Left ventricle myocardium inferior (tissue), 1 donor: Measurements from ENCODE around the gene SERPINH1. TPM values are rescaled to one million over a fixed set of nuclear protein-coding genes. Genes with fewer than 3 reads are reported as not detected.

Experiments
- DNase-seq: peaks from one replicate; pipeline ENCODE4 v3.0.0-alpha.2; 2020
- H3K27ac ChIP-seq: fragments of 200-600 bp; replicated peaks from 2 replicates; pipeline ENCODE4 v1.8.0; 2021
- H3K27me3 ChIP-seq: fragments of 200-600 bp; 2 replicates; pipeline ENCODE4 v1.8.0; 2021; ENCODE audit warnings: low read depth
- H3K36me3 ChIP-seq: fragments of 200-600 bp; 2 replicates; pipeline ENCODE4 v1.8.0; 2021
- H3K4me1 ChIP-seq: fragments of 200-600 bp; 2 replicates; pipeline ENCODE4 v1.8.0; 2021
- H3K4me3 ChIP-seq: fragments of 200-600 bp; 2 replicates; pipeline ENCODE4 v1.8.0; 2021; ENCODE audit warnings: mild to moderate bottlenecking, moderate library complexity
- H3K9me3 ChIP-seq: fragments of 200-600 bp; replicated peaks from 2 replicates; pipeline ENCODE4 v1.8.0; 2021
- intact Hi-C: fragments of 100-400 bp; cut with micrococcal nuclease; formaldehyde crosslinking; loops from one replicate; pipeline ENCODE4 v1.11.0; 2022
- total RNA-seq: library from RNA; stranded (reverse); fragmentation: NEBNext Ultra II Directional; extraction: Animal tissue kit (Norgen Biotek cat#: 25700); gene quantifications from one replicate; pipeline ENCODE4 v1.2.1, GENCODE V29; 2021
- TF ChIP-seq, protein P1 (sequence below): fragments of 200-600 bp; IDR thresholded peaks from 2 replicates; pipeline ENCODE4 v1.8.0; 2021; ENCODE audit warnings: antibody characterized with exemption, mild to moderate bottlenecking, borderline replicate concordance
- donor health status: DM: no; HTN: yes; CAD: no; lungs with severe emphysema.

The SERPINH1 gene
- total RNA-seq, 1 donor from 2014 or later: 57.6 TPM

DNA sequence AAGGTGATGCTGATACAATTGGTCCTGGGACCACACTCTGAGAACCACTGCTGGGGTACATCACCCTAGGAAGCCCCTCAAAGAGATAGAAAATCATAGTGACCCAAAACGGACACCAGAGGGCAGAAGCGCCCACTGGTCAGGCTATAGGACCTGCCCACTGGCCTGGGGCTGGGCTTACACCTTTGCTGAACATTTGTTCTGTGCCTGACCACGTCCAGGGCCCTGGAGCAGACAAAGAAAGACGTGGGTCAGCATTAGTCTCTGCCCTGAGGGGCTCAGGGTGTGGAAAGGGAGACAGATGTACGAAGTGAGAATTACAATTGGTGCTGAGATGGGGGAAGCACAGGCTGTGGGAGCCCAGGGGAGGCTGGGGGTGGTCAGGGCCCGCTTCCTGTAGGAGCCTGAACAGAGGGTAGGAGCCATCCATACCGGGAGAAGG lies 14.4 kb upstream of the SERPINH1 start:
- Histone ChIP-seq H3K4me1 (peaks cover 6% of the 10 kb centered on the region), H3K9me3 (no peaks in the 10 kb centered on the region), H3K4me3 (no peak overlapping the region), H3K27ac (no peak overlapping the region), H3K27me3 (no peaks in the 10 kb centered on the region), H3K36me3 (no peaks in the 10 kb centered on the region)
- TF ChIP-seq, protein P1, sequence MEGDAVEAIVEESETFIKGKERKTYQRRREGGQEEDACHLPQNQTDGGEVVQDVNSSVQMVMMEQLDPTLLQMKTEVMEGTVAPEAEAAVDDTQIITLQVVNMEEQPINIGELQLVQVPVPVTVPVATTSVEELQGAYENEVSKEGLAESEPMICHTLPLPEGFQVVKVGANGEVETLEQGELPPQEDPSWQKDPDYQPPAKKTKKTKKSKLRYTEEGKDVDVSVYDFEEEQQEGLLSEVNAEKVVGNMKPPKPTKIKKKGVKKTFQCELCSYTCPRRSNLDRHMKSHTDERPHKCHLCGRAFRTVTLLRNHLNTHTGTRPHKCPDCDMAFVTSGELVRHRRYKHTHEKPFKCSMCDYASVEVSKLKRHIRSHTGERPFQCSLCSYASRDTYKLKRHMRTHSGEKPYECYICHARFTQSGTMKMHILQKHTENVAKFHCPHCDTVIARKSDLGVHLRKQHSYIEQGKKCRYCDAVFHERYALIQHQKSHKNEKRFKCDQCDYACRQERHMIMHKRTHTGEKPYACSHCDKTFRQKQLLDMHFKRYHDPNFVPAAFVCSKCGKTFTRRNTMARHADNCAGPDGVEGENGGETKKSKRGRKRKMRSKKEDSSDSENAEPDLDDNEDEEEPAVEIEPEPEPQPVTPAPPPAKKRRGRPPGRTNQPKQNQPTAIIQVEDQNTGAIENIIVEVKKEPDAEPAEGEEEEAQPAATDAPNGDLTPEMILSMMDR: peak; percentile 91
- intact Hi-C loops: no loop called here
- DNase-seq: peak; percentile 61

GRCh38 chr11:75548595-75549272 lies 13.3 kb upstream of the SERPINH1 start:
- H3K27ac ChIP-seq: no peak overlapping the region
- H3K4me1 ChIP-seq: peaks cover 13% of the 10 kb centered on the region
- TF ChIP-seq, protein P1: no peak
- no peak for DNase-seq
- H3K27me3 ChIP-seq: no peaks in the 10 kb centered on the region
- no peaks in the 10 kb centered on the region for H3K36me3 ChIP-seq
- no peak overlapping the region for H3K4me3 ChIP-seq
- no peaks in the 10 kb centered on the region for H3K9me3 ChIP-seq
- intact Hi-C loops: no loop called here

GRCh38 chr11:75549370-75549958 lies 12.6 kb upstream of the SERPINH1 start:
- Histone ChIP-seq H3K36me3 (no peaks in the 10 kb centered on the region), H3K4me3 (no peak overlapping the region), H3K9me3 (no peaks in the 10 kb centered on the region), H3K27ac (no peak overlapping the region), H3K4me1 (peaks cover 21% of the 10 kb centered on the region), H3K27me3 (no peaks in the 10 kb centered on the region)
- TF ChIP-seq, protein P1: no peak
- no peak for DNase-seq
- intact Hi-C loops: no loop called here

DNA sequence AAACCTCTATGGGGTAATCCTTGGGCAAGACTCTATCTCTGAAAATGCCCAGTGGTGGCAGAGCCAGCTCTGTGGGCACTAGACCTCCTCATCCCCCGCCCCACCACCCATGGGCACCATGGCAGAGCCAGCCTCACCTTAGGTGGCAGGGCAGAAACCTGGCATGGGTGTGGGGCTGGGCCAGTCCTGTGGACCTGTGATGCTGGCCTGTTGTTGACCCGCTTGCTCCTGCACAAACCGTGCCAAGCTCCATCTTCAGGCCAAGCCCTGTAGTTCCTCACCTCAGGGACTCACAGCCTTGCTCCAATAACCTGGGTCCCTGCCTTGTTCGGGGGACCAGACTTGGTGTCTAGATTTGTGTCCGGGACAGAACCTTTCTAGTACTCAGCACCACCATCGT lies 8.9 kb upstream of the SERPINH1 start:
- TF ChIP-seq, protein P1: no peak
- peak overlapping the region; percentile 100 for H3K27ac ChIP-seq
- H3K36me3 ChIP-seq: no peaks in the 10 kb centered on the region
- no peak overlapping the region for H3K4me3 ChIP-seq
- H3K9me3 ChIP-seq: no peaks in the 10 kb centered on the region
- intact Hi-C loops: no loop called here
- no peak for DNase-seq
- H3K4me1 ChIP-seq: peaks cover 43% of the 10 kb centered on the region
- H3K27me3 ChIP-seq: no peaks in the 10 kb centered on the region

DNA sequence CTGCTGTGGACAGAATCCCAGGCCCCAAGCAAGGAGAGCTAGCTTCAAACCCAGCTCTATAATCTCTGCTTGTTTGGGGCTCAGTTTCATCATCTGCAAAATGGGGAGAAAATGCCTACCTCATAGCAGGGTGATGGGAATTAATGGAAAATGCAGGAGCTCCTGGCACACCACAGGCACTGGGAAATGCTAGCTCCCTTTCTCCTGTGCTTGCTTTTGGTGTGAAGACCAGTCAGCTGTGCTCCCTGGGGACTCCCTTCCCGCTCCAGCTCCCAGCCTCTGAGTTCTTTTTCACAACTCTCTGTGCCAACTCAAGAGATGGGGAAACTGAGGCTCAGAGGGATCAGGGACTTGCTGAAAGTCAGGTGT lies 8.2 kb upstream of the SERPINH1 start:
- intact Hi-C loops: no loop called here
- no peak for DNase-seq
- Histone ChIP-seq H3K27ac (peak overlapping the region; percentile 100), H3K4me3 (peak overlapping the region; percentile 51), H3K4me1 (peaks cover 50% of the 10 kb centered on the region), H3K9me3 (no peaks in the 10 kb centered on the region), H3K36me3 (no peaks in the 10 kb centered on the region), H3K27me3 (no peaks in the 10 kb centered on the region)
- TF ChIP-seq, protein P1: no peak
